ENCODE results near the gene MIGA2.
"Not testable (repeated sequence)": the region's sequence is repeated elsewhere in the genome, so short reads cannot be mapped to it uniquely, and the experiment has no call there.

Gene MIGA2

GRCh38 chr9:129110740-129111527 is 74.5 kb downstream of the MIGA2 start, which contains the start of the genes CRAT and PTPA:
CRAT (minus strand) TSS chr9:129110793; CDS start chr9:129110509, 284 bp downstream.
PTPA (plus strand) TSS chr9:129111415; CDS start chr9:129111601, 186 bp downstream.
- Histone ChIP-seq H3K36me3 (ENCODE audit: insufficient read depth, low read length) (no peaks in the 10 kb centered on the region), H3K4me2 (ENCODE audit: low read length) (peak within 1 kb of the TSS; percentile 100), H3K27me3 (ENCODE audit: insufficient read depth, low read length) (0 out of 2 replicates have a peak, but pooled peaks cover 3% of the 10 kb centered on the region), H3K27ac (ENCODE audit: low read depth, low read length, poor library complexity, severe bottlenecking) (peak within 1 kb of the TSS; percentile 89), H3K79me2 (ENCODE audit: insufficient read depth, low read length) (peaks cover 25% of the 10 kb centered on the region), H3F3A (ENCODE audit: insufficient read depth, low read length) (peaks cover 4% of the 10 kb centered on the region; the same call in 1 of the 2 replicates), H3K4me3 (ENCODE audit: low read depth, low read length, poor library complexity, severe bottlenecking) (peak within 1 kb of the TSS; percentile 91), H2AFZ (ENCODE audit: low read length) (0 out of 2 replicates have a peak within 1 kb of the TSS, but pooled peaks have one; percentile 6), H3K4me1 (ENCODE audit: insufficient read depth, low read length, severe bottlenecking) (peaks cover 37% of the 10 kb centered on the region), H3K9me2 (ENCODE audit: low read depth, low read length) (no peaks in the 10 kb centered on the region), H3K9ac (ENCODE audit: low read length) (peak within 1 kb of the TSS; percentile 92), H3K9me3 (ENCODE audit: low read length) (no peaks in the 10 kb centered on the region), H4K20me1 (ENCODE audit: insufficient read depth, low read length) (no peaks in the 10 kb centered on the region)
- TF ChIP-seq EZH2 (IDR thresholded peaks at IDR 0.05; ENCODE audit: borderline replicate concordance, low read length), result no peak
- TF ChIP-seq, protein P1, sequence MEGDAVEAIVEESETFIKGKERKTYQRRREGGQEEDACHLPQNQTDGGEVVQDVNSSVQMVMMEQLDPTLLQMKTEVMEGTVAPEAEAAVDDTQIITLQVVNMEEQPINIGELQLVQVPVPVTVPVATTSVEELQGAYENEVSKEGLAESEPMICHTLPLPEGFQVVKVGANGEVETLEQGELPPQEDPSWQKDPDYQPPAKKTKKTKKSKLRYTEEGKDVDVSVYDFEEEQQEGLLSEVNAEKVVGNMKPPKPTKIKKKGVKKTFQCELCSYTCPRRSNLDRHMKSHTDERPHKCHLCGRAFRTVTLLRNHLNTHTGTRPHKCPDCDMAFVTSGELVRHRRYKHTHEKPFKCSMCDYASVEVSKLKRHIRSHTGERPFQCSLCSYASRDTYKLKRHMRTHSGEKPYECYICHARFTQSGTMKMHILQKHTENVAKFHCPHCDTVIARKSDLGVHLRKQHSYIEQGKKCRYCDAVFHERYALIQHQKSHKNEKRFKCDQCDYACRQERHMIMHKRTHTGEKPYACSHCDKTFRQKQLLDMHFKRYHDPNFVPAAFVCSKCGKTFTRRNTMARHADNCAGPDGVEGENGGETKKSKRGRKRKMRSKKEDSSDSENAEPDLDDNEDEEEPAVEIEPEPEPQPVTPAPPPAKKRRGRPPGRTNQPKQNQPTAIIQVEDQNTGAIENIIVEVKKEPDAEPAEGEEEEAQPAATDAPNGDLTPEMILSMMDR (IDR thresholded peaks at IDR 0.05; ENCODE audit: low read length), result no peak

DNA sequence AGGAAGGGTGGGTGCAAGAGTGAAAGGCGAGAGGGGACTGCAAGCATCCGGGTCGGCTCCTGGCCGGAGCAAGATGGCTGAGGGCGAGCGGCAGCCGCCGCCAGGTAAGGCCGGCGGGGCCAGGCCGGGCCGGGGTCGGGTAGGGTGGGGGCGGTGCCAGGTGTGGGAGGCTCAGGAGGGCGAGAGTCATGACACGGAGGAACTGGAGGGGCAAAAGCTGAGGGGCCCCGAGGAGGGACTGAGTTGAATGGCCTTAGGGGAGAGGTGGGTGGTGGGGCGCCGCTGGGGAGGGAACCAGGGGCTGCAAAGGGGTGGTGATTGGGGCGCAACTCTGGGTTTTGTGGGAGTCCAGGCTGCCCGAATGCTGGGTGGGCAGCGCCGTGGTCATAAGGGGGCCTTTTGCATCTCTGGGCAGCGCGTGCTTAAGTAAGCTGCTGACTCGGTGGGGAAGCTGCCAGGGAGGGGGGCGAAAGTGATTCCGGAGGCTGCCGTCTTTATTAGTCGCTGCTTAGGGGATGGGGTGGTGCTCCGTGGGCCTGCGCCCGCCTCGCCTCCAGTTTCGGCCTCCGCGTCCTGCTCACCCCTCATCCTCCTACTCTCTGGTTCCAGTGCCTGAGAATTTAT is 75.2 kb downstream of the MIGA2 start:
- H3K9ac ChIP-seq (ENCODE audit: low read length), result peak overlapping the region; percentile 92
- peaks cover 4% of the 10 kb centered on the region; the same call in 1 of the 2 replicates for H3F3A ChIP-seq (ENCODE audit: insufficient read depth, low read length)
- H3K4me2 ChIP-seq (ENCODE audit: low read length), result peak overlapping the region; percentile 100
- H3K36me3 ChIP-seq (ENCODE audit: insufficient read depth, low read length), result no peaks in the 10 kb centered on the region
- H3K9me3 ChIP-seq (ENCODE audit: low read length), result no peaks in the 10 kb centered on the region
- TF ChIP-seq, protein P1 (IDR thresholded peaks at IDR 0.05; ENCODE audit: low read length), result no peak
- no peak for TF ChIP-seq EZH2 (IDR thresholded peaks at IDR 0.05; ENCODE audit: borderline replicate concordance, low read length)
- H3K27ac ChIP-seq (ENCODE audit: low read depth, low read length, poor library complexity, severe bottlenecking), result peak overlapping the region; percentile 89
- 0 out of 2 replicates have a peak, but pooled peaks cover 3% of the 10 kb centered on the region for H3K27me3 ChIP-seq (ENCODE audit: insufficient read depth, low read length)
- peaks cover 27% of the 10 kb centered on the region for H3K79me2 ChIP-seq (ENCODE audit: insufficient read depth, low read length)
- H3K9me2 ChIP-seq (ENCODE audit: low read depth, low read length), result no peaks in the 10 kb centered on the region
- peaks cover 37% of the 10 kb centered on the region for H3K4me1 ChIP-seq (ENCODE audit: insufficient read depth, low read length, severe bottlenecking)
- 0 out of 2 replicates have a peak overlapping the region, but pooled peaks have one; percentile 6 for H2AFZ ChIP-seq (ENCODE audit: low read length)
- H4K20me1 ChIP-seq (ENCODE audit: insufficient read depth, low read length), result no peaks in the 10 kb centered on the region
- H3K4me3 ChIP-seq (ENCODE audit: low read depth, low read length, poor library complexity, severe bottlenecking), result peak overlapping the region; percentile 91

DNA sequence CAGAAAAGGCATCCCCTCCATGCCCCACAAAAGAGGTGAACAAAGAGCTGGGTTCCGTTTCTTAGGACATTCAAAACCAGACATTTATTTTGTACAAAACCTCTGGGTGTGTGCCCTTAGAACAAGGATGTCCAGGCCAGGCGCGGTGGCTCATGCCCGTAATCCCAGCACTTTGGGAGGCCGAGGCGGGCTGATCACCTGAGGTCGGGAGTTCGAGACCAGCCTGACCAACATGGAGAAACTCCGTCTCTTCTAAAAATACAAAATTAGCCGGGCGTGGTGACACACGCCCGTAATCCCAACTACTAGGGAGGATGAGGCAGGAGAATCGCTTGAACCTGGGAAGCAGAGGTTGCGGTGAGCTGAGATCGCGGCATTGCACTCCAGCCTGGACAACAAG is 76.1 kb downstream of the MIGA2 start:
- not testable (repeated sequence) for H2AFZ ChIP-seq (ENCODE audit: low read length)
- H3K79me2 ChIP-seq (ENCODE audit: insufficient read depth, low read length), result peaks cover 34% of the 10 kb centered on the region

More for the DNA sequence above, 76.1 kb downstream of the MIGA2 start:
- peaks cover 37% of the 10 kb centered on the region for H3K4me1 ChIP-seq (ENCODE audit: insufficient read depth, low read length, severe bottlenecking)
- not testable (repeated sequence) for H3K27me3 ChIP-seq (ENCODE audit: insufficient read depth, low read length); H3K36me3 ChIP-seq (ENCODE audit: insufficient read depth, low read length); H3K9me2 ChIP-seq (ENCODE audit: low read depth, low read length); H3F3A ChIP-seq (ENCODE audit: insufficient read depth, low read length); H3K9me3 ChIP-seq (ENCODE audit: low read length); H4K20me1 ChIP-seq (ENCODE audit: insufficient read depth, low read length)
- peak overlapping the region; percentile 100 for H3K4me2 ChIP-seq (ENCODE audit: low read length)
- H3K4me3 ChIP-seq (ENCODE audit: low read depth, low read length, poor library complexity, severe bottlenecking), result peak overlapping the region; percentile 91
- peak overlapping the region; percentile 92 for H3K9ac ChIP-seq (ENCODE audit: low read length)
- peak overlapping the region; percentile 89 for H3K27ac ChIP-seq (ENCODE audit: low read depth, low read length, poor library complexity, severe bottlenecking)
